OCI-LY7 (cell line): ENCODE results near the gene IL21R. TPM values are rescaled to one million over a fixed set of nuclear protein-coding genes. Genes with fewer than 3 reads are reported as not detected.

Experiments
- BruUV-seq: library from RNA; stranded (reverse); fragments of 400-500 nt; replicated peaks from 2 replicates; lab custom pipeline; 2021; lab: Mats Ljungman, UMichigan
- CTCF ChIA-PET: fragments of 300-600 bp; sonication (Branson Sonifier 250); formaldehyde crosslinking; loops from one replicate; lab custom pipeline; 2022; ENCODE audit warnings: antibody characterized with exemption; ENCODE audit not compliant: unreplicated experiment; lab: Charles Lee
- POLR2A ChIA-PET: fragments of 300-600 bp; sonication (Branson Sonifier 250); formaldehyde crosslinking; loops from one replicate; lab custom pipeline; 2022; ENCODE audit warnings: antibody characterized with exemption; lab: Charles Lee
- DNase-seq: peaks from one replicate; pipeline ENCODE4 v3.0.0-alpha.2; 2015; ENCODE audit warnings: low spot score
- H2AFZ ChIP-seq: fragments of 200-600 bp; sonication (generic), shearing (Covaris generic); 2 replicates; pipeline ENCODE4 v1.6.1; 2014; ENCODE audit warnings: mild to moderate bottlenecking, antibody characterized with exemption, low read length, moderate library complexity
- H3K27ac ChIP-seq: fragments of 200-600 bp; sonication (generic); 2 replicates; pipeline ENCODE4 v1.5.1; 2014; ENCODE audit warnings: mixed run types, low read depth, mild to moderate bottlenecking, moderate library complexity, low read length, inconsistent platforms; ENCODE audit not compliant: poor library complexity, severe bottlenecking
- H3K36me3 ChIP-seq: fragments of 200-600 bp; sonication (generic); 2 replicates; pipeline ENCODE4 v1.6.1; 2014; ENCODE audit warnings: mild to moderate bottlenecking, antibody characterized with exemption, low read length, moderate library complexity, mixed read lengths; ENCODE audit not compliant: insufficient read depth
- H3K4me1 ChIP-seq: fragments of 200-600 bp; sonication (generic); 2 replicates; pipeline ENCODE4 v1.5.1; 2014; ENCODE audit warnings: mild to moderate bottlenecking, low read length; ENCODE audit not compliant: insufficient read depth, poor library complexity, severe bottlenecking
- H3K4me2 ChIP-seq: fragments of 200-600 bp; sonication (generic); 2 replicates; pipeline ENCODE4 v1.6.1; 2014; ENCODE audit warnings: mild to moderate bottlenecking, low read length
- H3K4me3 ChIP-seq: fragments of 200-600 bp; sonication (generic); 2 replicates; pipeline ENCODE4 v1.5.1; 2014; ENCODE audit warnings: mild to moderate bottlenecking, low read depth, low read length; ENCODE audit not compliant: poor library complexity, severe bottlenecking
- H3K79me2 ChIP-seq: fragments of 200-600 bp; sonication (generic); 2 replicates; pipeline ENCODE4 v1.6.1; 2016; ENCODE audit warnings: low read depth, mild to moderate bottlenecking, low read length, moderate library complexity, mixed read lengths; ENCODE audit not compliant: insufficient read depth
- H3K9me2 ChIP-seq: fragments of 200-600 bp; sonication (generic); 2 replicates; pipeline ENCODE4 v1.6.1; 2016; ENCODE audit warnings: mild to moderate bottlenecking, low read length, mixed read lengths; ENCODE audit not compliant: insufficient read depth
- H3K9me3 ChIP-seq: fragments of 200-600 bp; sonication (generic); 2 replicates; pipeline ENCODE4 v1.6.1; 2014; ENCODE audit warnings: mild to moderate bottlenecking, mixed run types, low read length, mixed read lengths
- H4K20me1 ChIP-seq: fragments of 200-600 bp; sonication (generic); 2 replicates; pipeline ENCODE4 v1.6.1; 2014; ENCODE audit warnings: mild to moderate bottlenecking, antibody characterized with exemption, low read length, moderate library complexity, mixed read lengths; ENCODE audit not compliant: insufficient read depth
- EZH2phosphoT487 ChIP-seq: fragments of 200-600 bp; sonication (generic); IDR thresholded peaks from 2 replicates; pipeline ENCODE4 v1.6.1; 2018; ENCODE audit warnings: low read depth, borderline replicate concordance, mild to moderate bottlenecking, mixed run types, antibody characterized with exemption, low read length, moderate library complexity, mixed read lengths
- intact Hi-C: fragments of 100-400 bp; cut with micrococcal nuclease; formaldehyde crosslinking; loops from one replicate; pipeline ENCODE4 v1.10.0; 2022; ENCODE audit not compliant: unreplicated experiment
- total RNA-seq, 2 experiments: library from RNA; depleted of rRNA in 1 of 2; stranded (reverse); fragments of >200 nt in 1 of 2; shearing (Covaris generic) in 1 of 2; gene quantifications; 2 replicates each; pipeline ENCODE4 v1.2.3, GENCODE V29; 2014 to 2022
- TF ChIP-seq, protein P1 (sequence below): fragments of 200-600 bp; sonication (generic); conservative IDR thresholded peaks from 2 replicates; pipeline ENCODE4 v1.5.1; 2014; ENCODE audit warnings: mild to moderate bottlenecking, antibody characterized with exemption, low read length, moderate library complexity, mixed read lengths

IL21R gene
- total RNA-seq, 2 experiments from 2014 or later, result 10.0 to 47.0 TPM

DNA sequence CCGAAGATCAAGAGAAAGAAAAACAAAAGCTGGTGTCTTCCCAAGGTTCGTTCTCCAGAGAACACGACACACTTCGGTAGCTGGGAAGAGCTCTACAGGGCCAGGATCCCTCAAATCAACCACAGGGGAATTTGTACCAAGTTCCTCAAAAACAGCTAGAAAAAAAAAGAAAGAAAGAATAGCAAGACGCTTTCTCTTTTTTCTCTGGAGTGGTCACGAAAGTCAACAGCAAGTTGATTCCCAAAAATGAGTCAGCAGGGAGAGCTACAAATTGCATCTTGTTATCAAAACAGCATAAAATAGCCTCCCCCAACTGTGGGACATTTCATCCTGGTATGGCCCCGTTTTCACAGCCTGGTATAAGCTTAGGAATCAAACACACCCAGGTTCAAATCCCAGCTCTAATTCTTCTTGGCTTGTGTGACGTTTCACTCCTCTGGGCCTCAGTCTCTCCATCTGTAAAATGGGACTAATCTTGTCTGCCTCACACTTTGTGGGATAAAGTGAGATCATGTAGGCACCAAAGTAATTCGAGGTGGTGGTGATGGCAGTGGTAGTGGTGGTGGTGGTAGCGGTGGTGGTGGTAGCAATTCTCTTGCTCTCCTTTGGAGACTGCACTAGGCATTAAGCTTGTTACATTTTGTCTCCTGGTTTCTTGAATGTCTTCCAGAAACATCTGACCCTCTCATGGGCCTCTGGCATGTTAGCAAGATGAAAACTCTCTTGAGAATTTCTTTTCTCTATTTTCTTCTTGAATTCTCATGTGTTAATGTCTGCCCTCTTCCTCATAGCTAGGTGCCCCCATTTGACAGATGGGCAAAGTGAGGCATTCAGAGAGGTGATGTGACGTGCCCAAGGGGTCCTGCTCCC, 988 bp upstream of the IL21R start:
- no peaks in the 10 kb centered on the region for H4K20me1 ChIP-seq
- peaks cover 79% of the 10 kb centered on the region for H3K4me1 ChIP-seq
- TF ChIP-seq, protein P1, sequence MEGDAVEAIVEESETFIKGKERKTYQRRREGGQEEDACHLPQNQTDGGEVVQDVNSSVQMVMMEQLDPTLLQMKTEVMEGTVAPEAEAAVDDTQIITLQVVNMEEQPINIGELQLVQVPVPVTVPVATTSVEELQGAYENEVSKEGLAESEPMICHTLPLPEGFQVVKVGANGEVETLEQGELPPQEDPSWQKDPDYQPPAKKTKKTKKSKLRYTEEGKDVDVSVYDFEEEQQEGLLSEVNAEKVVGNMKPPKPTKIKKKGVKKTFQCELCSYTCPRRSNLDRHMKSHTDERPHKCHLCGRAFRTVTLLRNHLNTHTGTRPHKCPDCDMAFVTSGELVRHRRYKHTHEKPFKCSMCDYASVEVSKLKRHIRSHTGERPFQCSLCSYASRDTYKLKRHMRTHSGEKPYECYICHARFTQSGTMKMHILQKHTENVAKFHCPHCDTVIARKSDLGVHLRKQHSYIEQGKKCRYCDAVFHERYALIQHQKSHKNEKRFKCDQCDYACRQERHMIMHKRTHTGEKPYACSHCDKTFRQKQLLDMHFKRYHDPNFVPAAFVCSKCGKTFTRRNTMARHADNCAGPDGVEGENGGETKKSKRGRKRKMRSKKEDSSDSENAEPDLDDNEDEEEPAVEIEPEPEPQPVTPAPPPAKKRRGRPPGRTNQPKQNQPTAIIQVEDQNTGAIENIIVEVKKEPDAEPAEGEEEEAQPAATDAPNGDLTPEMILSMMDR, result no peak
- no peak for TF ChIP-seq EZH2phosphoT487
- peaks cover 14% of the 10 kb centered on the region for H3K79me2 ChIP-seq
- no peak overlapping the region; the same call in 1 of the 2 replicates for H2AFZ ChIP-seq
- CTCF ChIA-PET, result interaction anchor here (0.6 to 1.4 kb wide), 6 partner anchors 23 to 221 kb away, joined by 3 to 13 read pairs (median 3); no protein-coding TSS in a partner anchor
- peak overlapping the region; percentile 79 for H3K27ac ChIP-seq
- H3K4me3 ChIP-seq, result peak overlapping the region; percentile 74
- H3K9me3 ChIP-seq, result peaks cover 21% of the 10 kb centered on the region
- TSS peak; percentile 65 for BruUV-seq
- DNase-seq, result no peak
- POLR2A ChIA-PET, result interaction anchor here (1.2 to 6.1 kb wide), 11 partner anchors 9 to 201 kb away, joined by 3 to 44 read pairs (median 6); partner anchors contain the start of gene KDM8
- H3K4me2 ChIP-seq, result peak overlapping the region; percentile 96
- H3K36me3 ChIP-seq, result peaks cover 6% of the 10 kb centered on the region; the same call in 1 of the 2 replicates
- no peaks in the 10 kb centered on the region for H3K9me2 ChIP-seq
- intact Hi-C loops, result no loop called here

DNA sequence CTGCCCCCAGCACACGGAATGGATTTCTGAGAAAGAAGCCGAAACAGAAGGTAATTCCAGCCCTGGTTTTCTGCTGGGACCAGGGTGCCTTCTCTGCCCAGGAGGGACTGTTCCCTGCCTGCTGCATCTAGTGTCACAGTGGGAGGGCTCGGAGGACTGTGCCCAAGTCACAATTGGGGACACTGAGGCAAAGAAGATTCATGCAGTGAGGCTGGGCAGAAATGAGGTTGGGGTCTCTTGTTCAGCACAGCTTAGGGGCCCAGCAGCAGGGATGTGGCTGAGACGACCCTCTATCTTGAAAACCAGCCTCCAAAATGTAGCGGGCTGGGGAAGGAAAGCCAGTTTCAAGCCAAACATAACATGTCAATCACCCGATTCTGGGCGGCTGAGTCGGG, 592 bp downstream of the IL21R start:
- Histone ChIP-seq H3K27ac (peak overlapping the region; percentile 79), H3K4me2 (peak overlapping the region; percentile 96)

More for the DNA sequence above, 592 bp downstream of the IL21R start:
- TSS peak; percentile 72 for BruUV-seq
- intact Hi-C loops, result loop anchor here (1.0 kb wide), 2 partner anchors 24 to 48 kb away; no protein-coding TSS in a partner anchor
- Histone ChIP-seq H3K9me3 (0 out of 2 replicates have a peak, but pooled peaks cover 8% of the 10 kb centered on the region), H3K79me2 (peaks cover 14% of the 10 kb centered on the region), H3K4me3 (peak overlapping the region; percentile 74), H2AFZ (peak overlapping the region; percentile 19; the same call in 1 of the 2 replicates), H4K20me1 (no peaks in the 10 kb centered on the region), H3K4me1 (peaks cover 95% of the 10 kb centered on the region), H3K9me2 (no peaks in the 10 kb centered on the region), H3K36me3 (no peaks in the 10 kb centered on the region)
- DNase-seq, result no peak
- no peak for TF ChIP-seq EZH2phosphoT487
- TF ChIP-seq, protein P1, result no peak
- POLR2A ChIA-PET, result interaction anchor here (0.9 to 6.1 kb wide), 5 partner anchors 19 to 104 kb away, joined by 3 to 44 read pairs (median 5); no protein-coding TSS in a partner anchor
- CTCF ChIA-PET, result no interaction called here
